ENCODE measurements around the gene PDPK1.

The PDPK1 gene

DNA sequence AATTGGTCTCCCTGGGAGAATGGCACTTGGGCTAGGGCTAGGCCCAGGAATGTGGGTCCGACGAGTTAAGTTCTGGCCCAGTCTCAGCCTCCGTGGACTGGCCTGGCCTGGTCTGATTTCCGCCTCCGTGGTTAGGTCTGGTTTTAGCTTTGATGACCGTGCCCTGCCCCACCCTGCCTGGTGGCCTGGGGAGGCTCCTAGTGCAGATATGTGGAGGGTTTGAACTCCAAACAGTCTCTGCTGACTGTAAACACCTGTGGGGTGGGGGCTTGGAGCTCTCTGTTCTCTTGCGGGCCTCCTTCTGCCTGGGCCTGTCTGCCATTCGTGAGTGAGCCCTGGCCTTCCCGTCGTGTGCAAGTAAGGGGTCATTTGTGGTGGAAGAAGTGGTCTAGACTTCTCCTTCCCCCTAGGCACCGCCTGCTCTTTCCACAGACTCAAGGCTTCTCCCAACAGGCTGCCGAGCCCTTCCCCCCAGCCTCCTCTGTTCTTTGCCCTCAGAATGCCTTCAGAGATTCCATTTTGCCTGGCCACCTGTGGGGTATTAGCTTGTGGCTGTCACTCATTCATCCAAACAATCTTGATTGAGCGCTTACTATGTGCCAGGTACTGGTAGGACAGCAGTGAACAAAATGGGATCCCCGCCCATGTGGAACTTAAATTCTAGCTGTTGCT lies 22.5 kb upstream of the PDPK1 start:
- TF ChIP-seq, protein P1, sequence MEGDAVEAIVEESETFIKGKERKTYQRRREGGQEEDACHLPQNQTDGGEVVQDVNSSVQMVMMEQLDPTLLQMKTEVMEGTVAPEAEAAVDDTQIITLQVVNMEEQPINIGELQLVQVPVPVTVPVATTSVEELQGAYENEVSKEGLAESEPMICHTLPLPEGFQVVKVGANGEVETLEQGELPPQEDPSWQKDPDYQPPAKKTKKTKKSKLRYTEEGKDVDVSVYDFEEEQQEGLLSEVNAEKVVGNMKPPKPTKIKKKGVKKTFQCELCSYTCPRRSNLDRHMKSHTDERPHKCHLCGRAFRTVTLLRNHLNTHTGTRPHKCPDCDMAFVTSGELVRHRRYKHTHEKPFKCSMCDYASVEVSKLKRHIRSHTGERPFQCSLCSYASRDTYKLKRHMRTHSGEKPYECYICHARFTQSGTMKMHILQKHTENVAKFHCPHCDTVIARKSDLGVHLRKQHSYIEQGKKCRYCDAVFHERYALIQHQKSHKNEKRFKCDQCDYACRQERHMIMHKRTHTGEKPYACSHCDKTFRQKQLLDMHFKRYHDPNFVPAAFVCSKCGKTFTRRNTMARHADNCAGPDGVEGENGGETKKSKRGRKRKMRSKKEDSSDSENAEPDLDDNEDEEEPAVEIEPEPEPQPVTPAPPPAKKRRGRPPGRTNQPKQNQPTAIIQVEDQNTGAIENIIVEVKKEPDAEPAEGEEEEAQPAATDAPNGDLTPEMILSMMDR (IDR thresholded peaks at IDR 0.05; ENCODE audit: insufficient read depth, low read length, missing control alignments), result no peak
- POLR2A ChIA-PET, result no interaction called here
- DNase-seq (ENCODE audit: low read depth, low spot score), result no peak
- H3K4me3 ChIP-seq (ENCODE audit: low read depth, low read length), result peak overlapping the region; percentile 83
- CTCF ChIA-PET, result interaction anchor here (1.0 to 2.6 kb wide), 3 partner anchors 12 to 175 kb away, joined by 3 to 18 read pairs (median 3); partner anchors contain the start of gene ABCA3

- no peak for DNase-seq (ENCODE audit: low read depth, low spot score)
- CTCF ChIA-PET, result interaction anchor here (1.0 kb wide), 1 partner anchor 176 kb away, joined by 3 read pairs; the partner anchor contains the start of gene ABCA3
- POLR2A ChIA-PET, result no interaction called here
- H3K4me3 ChIP-seq (ENCODE audit: low read depth, low read length), result no peak overlapping the region; the same call in 1 of the 2 replicates
- TF ChIP-seq, protein P1 (IDR thresholded peaks at IDR 0.05; ENCODE audit: insufficient read depth, low read length, missing control alignments), result no peak
These were observed 21.2 kb upstream of the PDPK1 start for GRCh38 chr16:2516391-2517240.

- ChIA-PET CTCF (interaction anchor here (1.4 to 2.1 kb wide), 2 partner anchors 11 to 13 kb away, joined by 4 read pairs; partner anchors contain the start of gene CEMP1), POLR2A (interaction anchor here (3.5 kb wide), 1 partner anchor 14 kb away, joined by 28 read pairs; the partner anchor contains the start of gene CEMP1)
- no peak for DNase-seq (ENCODE audit: low read depth, low spot score)
- TF ChIP-seq, protein P1 (IDR thresholded peaks at IDR 0.05; ENCODE audit: insufficient read depth, low read length, missing control alignments), result no peak
- no peak overlapping the region for H3K4me3 ChIP-seq (ENCODE audit: low read depth, low read length)
These were observed 19.7 kb upstream of the PDPK1 start for GRCh38 chr16:2517954-2518605.

DNA sequence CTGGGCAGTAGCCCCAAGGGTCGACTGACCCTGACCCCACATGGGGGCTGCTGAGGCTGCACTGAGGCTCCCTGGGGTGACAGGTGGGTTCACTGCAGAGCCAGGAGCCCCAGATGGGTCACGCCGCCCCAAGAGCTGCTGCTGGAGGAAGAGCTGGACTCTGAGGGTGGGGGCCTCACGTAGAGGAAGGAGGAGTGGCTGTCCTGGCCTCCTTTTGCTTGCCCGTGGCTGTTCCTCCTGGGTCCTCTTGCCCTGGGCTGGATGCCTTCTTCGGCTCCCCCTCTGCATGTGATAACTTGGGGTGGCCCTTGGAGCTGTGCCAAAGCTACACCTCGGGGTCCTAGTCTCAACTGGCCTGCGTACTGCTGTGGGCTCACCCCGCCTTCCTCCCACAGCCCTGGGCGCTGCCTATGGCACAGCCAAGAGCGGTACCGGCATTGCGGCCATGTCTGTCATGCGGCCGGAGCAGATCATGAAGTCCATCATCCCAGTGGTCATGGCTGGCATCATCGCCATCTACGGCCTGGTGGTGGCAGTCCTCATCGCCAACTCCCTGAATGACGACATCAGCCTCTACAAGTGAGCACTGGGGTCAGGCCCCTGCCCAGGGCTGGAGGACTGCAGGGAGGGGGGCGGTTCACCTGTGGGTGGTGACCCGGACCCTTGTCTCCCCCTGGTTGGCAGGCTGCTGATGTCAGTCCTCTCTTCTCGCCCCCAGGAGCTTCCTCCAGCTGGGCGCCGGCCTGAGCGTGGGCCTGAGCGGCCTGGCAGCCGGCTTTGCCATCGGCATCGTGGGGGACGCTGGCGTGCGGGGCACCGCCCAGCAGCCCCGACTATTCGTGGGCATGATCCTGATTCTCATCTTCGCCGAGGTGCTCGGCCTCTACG lies 18.8 kb upstream of the PDPK1 start:
- DNase-seq (ENCODE audit: low read depth, low spot score), result no peak
- no peak overlapping the region for H3K4me3 ChIP-seq (ENCODE audit: low read depth, low read length)
- TF ChIP-seq, protein P1 (IDR thresholded peaks at IDR 0.05; ENCODE audit: insufficient read depth, low read length, missing control alignments), result no peak
- ChIA-PET CTCF (interaction anchor here (1.4 to 2.1 kb wide), 2 partner anchors 12 kb away, joined by 4 read pairs; partner anchors contain the start of gene CEMP1), POLR2A (interaction anchor here (0.9 to 3.5 kb wide), 2 partner anchors 13 to 250 kb away, joined by 4 to 28 read pairs; partner anchors contain the start of gene CEMP1)

GRCh38 chr16:2519711-2520080 lies 18.1 kb upstream of the PDPK1 start:
- TF ChIP-seq, protein P1 (IDR thresholded peaks at IDR 0.05; ENCODE audit: insufficient read depth, low read length, missing control alignments), result no peak
- no peak for DNase-seq (ENCODE audit: low read depth, low spot score)
- ChIA-PET CTCF (interaction anchor here (1.6 to 2.1 kb wide), 2 partner anchors 11 to 13 kb away, joined by 3 to 4 read pairs; partner anchors contain the start of gene CEMP1), POLR2A (interaction anchor here (0.9 to 3.5 kb wide), 4 partner anchors 12 to 364 kb away, joined by 3 to 28 read pairs (median 4); partner anchors contain the start of genes CEMP1, ECI1 and TRAF7)
- H3K4me3 ChIP-seq (ENCODE audit: low read depth, low read length), result peak overlapping the region; percentile 26; the same call in 1 of the 2 replicates

Measured in AG04449 (cell line).